ENCODE results near the gene COPA.

DNA sequence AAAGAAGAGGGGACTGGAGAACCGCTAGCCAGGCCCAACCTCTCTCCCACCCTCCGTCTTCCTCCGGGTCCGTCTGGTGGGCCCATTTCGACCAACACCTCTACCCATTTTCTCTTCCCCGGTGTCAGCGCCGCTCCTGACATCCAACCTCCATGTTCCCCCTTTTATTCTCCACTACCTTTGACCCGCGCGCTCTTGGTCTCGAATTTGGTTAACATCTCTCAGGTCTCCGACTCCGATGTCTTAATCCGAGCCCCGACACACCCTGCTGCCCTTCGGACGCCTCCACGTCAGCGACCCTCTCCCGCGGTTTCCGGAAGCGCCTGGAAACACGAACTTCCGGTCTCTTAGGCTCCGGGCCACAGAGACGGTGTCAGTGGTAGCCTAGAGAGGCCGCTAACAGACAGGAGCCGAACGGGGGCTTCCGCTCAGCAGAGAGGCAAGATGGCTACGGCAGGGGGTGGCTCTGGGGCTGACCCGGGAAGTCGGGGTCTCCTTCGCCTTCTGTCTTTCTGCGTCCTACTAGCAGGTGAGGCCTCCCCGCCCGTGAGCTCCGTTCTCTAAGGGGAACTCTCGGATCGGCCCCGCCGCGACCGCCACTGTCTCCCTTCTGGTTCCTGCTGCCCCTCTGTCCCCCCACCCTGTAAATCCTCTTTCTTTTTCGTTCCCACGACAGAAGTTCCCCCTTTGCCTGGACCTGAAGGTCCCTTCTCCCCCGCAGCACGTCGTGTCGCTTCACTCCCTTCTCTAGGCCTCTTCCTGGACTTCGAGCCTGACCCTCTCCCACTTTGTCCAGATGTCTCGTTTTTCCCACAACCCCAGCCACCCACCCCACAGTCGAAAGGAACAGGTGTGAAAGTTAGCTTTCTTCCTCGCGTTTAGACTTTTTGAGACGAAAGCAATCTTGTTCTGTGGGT lies at the start of gene COPA, which contains the start of gene NCSTN:
- TF ChIP-seq, protein P1, sequence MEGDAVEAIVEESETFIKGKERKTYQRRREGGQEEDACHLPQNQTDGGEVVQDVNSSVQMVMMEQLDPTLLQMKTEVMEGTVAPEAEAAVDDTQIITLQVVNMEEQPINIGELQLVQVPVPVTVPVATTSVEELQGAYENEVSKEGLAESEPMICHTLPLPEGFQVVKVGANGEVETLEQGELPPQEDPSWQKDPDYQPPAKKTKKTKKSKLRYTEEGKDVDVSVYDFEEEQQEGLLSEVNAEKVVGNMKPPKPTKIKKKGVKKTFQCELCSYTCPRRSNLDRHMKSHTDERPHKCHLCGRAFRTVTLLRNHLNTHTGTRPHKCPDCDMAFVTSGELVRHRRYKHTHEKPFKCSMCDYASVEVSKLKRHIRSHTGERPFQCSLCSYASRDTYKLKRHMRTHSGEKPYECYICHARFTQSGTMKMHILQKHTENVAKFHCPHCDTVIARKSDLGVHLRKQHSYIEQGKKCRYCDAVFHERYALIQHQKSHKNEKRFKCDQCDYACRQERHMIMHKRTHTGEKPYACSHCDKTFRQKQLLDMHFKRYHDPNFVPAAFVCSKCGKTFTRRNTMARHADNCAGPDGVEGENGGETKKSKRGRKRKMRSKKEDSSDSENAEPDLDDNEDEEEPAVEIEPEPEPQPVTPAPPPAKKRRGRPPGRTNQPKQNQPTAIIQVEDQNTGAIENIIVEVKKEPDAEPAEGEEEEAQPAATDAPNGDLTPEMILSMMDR (IDR thresholded peaks at IDR 0.05) = no peak
- TF ChIP-seq FOSL2 (IDR thresholded peaks at IDR 0.05; ENCODE audit: borderline replicate concordance, low read depth) (no peak), RCOR1 (IDR thresholded peaks at IDR 0.05; ENCODE audit: low read length) (no peak), MXI1 (IDR thresholded peaks at IDR 0.05; ENCODE audit: low read depth, low read length) (peak; percentile 75), SMC3 (IDR thresholded peaks at IDR 0.05; ENCODE audit: low read depth, low read length) (no peak), SIN3A (IDR thresholded peaks at IDR 0.05; ENCODE audit: borderline replicate concordance, low read depth, low read length) (peak; percentile 86), RAD21 (IDR thresholded peaks at IDR 0.05; ENCODE audit: low read length) (no peak)
- TF ChIP-seq, protein P2, sequence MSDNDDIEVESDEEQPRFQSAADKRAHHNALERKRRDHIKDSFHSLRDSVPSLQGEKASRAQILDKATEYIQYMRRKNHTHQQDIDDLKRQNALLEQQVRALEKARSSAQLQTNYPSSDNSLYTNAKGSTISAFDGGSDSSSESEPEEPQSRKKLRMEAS (IDR thresholded peaks at IDR 0.05; ENCODE audit: low read depth) = peak; percentile 60; the same call in 1 of the 2 replicates
